ENCODE data around the gene GDAP2.

GDAP2 gene

GRCh38 chr1:117817629-117818028 is 111.8 kb downstream of the GDAP2 start:
- CTCF ChIA-PET, result no interaction called here
- POLR2A ChIA-PET, result no interaction called here
- H3K27ac ChIP-seq (ENCODE audit: insufficient read depth in 1 of 2, low read depth in 1 of 2, low read length in 2 of 2, poor library complexity in 1 of 2, severe bottlenecking in 2 of 2), result no peak overlapping the region
- H3K27me3 ChIP-seq (replicated peaks in 2 of 5; ENCODE audit: control insufficient read depth in 4 of 5, insufficient read depth in 5 of 5, low read length in 4 of 5), result no peaks in the 10 kb centered on the region
- peaks cover 0 to 13% (median 6%) of the 10 kb centered on the region in 5 experiments for H3K9me3 ChIP-seq (ENCODE audit: control extremely low read depth in 1 of 5, control insufficient read depth in 4 of 5, insufficient read depth in 2 of 5, low read depth in 1 of 5, low read length in 4 of 5)
- H3K36me3 ChIP-seq (ENCODE audit: control insufficient read depth in 4 of 4, insufficient read depth in 4 of 4, low read length in 3 of 4), result no peaks in the 10 kb centered on the region
- H3K4me1 ChIP-seq (ENCODE audit: control extremely low read depth in 1 of 4, control insufficient read depth in 4 of 4, insufficient read depth in 4 of 4, low read length in 3 of 4), result no peaks in the 10 kb centered on the region
- 93% methylated on average over 5 of the region's 5 CpGs for WGBS (ENCODE audit: insufficient coverage)
- H3K4me3 ChIP-seq (ENCODE audit: control insufficient read depth in 1 of 7, extremely low read depth in 1 of 7, insufficient read depth in 4 of 7, low read depth in 2 of 7, low read length in 6 of 7), result no peak overlapping the region
- no peak for DNase-seq

- DNase-seq, result no peak
- Histone ChIP-seq H3K9me3 (ENCODE audit: control extremely low read depth in 1 of 5, control insufficient read depth in 4 of 5, insufficient read depth in 2 of 5, low read depth in 1 of 5, low read length in 4 of 5) (peaks cover 0 to 6% (median 2%) of the 10 kb centered on the region in 5 experiments), H3K36me3 (ENCODE audit: control insufficient read depth in 4 of 4, insufficient read depth in 4 of 4, low read length in 3 of 4) (no peaks in the 10 kb centered on the region), H3K4me3 (ENCODE audit: control insufficient read depth in 1 of 7, extremely low read depth in 1 of 7, insufficient read depth in 4 of 7, low read depth in 2 of 7, low read length in 6 of 7) (no peak overlapping the region), H3K27me3 (replicated peaks in 2 of 5; ENCODE audit: control insufficient read depth in 4 of 5, insufficient read depth in 5 of 5, low read length in 4 of 5) (no peaks in the 10 kb centered on the region), H3K27ac (ENCODE audit: insufficient read depth in 1 of 2, low read depth in 1 of 2, low read length in 2 of 2, poor library complexity in 1 of 2, severe bottlenecking in 2 of 2) (no peak overlapping the region), H3K4me1 (ENCODE audit: control extremely low read depth in 1 of 4, control insufficient read depth in 4 of 4, insufficient read depth in 4 of 4, low read length in 3 of 4) (no peaks in the 10 kb centered on the region)
- 96% methylated on average over 8 of the region's 9 CpGs for WGBS (ENCODE audit: insufficient coverage)
- ChIA-PET CTCF (interaction anchor here (0.7 to 1.3 kb wide), 2 partner anchors 10 to 125 kb away, joined by 3 read pairs; no protein-coding TSS in a partner anchor), POLR2A (no interaction called here)
Measured at GRCh38 chr1:117815926-117816325, 113.5 kb downstream of the GDAP2 start.

- POLR2A ChIA-PET, result no interaction called here
- H3K27me3 ChIP-seq (replicated peaks in 2 of 5; ENCODE audit: control insufficient read depth in 4 of 5, insufficient read depth in 5 of 5, low read length in 4 of 5), result no peaks in the 10 kb centered on the region
- H3K4me1 ChIP-seq (ENCODE audit: control extremely low read depth in 1 of 4, control insufficient read depth in 4 of 4, insufficient read depth in 4 of 4, low read length in 3 of 4), result no peaks in the 10 kb centered on the region
- DNase-seq, result no peak
- peaks cover 0 to 3% (median 0%) of the 10 kb centered on the region in 5 experiments for H3K9me3 ChIP-seq (ENCODE audit: control extremely low read depth in 1 of 5, control insufficient read depth in 4 of 5, insufficient read depth in 2 of 5, low read depth in 1 of 5, low read length in 4 of 5)
- H3K36me3 ChIP-seq (ENCODE audit: control insufficient read depth in 4 of 4, insufficient read depth in 4 of 4, low read length in 3 of 4), result no peaks in the 10 kb centered on the region
- WGBS (ENCODE audit: insufficient coverage), result 100% methylated on average over 2 of the region's 6 CpGs
- H3K4me3 ChIP-seq (ENCODE audit: control insufficient read depth in 1 of 7, extremely low read depth in 1 of 7, insufficient read depth in 4 of 7, low read depth in 2 of 7, low read length in 6 of 7), result no peak overlapping the region
- no peak overlapping the region for H3K27ac ChIP-seq (ENCODE audit: insufficient read depth in 1 of 2, low read depth in 1 of 2, low read length in 2 of 2, poor library complexity in 1 of 2, severe bottlenecking in 2 of 2)
- CTCF ChIA-PET, result interaction anchor here (1.1 to 1.3 kb wide), 2 partner anchors 11 to 57 kb away, joined by 3 read pairs; no protein-coding TSS in a partner anchor
Measured at GRCh38 chr1:117814856-117815797, 114.3 kb downstream of the GDAP2 start.
